Measurements from ENCODE around the gene AFF3. TPM values are rescaled to one million over a fixed set of nuclear protein-coding genes. Genes with fewer than 3 reads are reported as not detected.

Gene AFF3
- total and polyA plus RNA-seq, 2 donors (not counting 1 experiment from before 2014, with no cell fraction given): 0.50 to 2.5 TPM

DNA sequence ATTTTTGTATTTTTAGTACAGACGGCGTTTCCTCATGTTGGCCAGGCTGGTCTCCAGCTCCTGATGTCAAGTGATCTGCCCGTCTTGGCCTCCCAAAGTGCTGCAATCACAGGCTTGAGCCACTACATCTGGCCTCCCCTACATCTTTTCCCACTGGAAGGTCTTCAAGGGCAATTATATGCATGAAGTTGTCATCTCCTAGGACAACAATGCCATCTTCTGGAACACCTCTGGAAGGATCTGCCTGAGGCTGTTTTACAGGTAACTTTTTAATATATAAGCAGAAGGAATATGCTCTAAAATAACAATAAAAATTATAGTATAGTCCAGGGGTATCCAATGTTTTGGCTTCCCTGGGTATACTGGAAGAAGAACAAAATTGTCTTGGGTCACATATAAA, 321.4 kb downstream of the AFF3 start:
- Histone ChIP-seq H2AFZ (ENCODE audit: low read length) (no peak overlapping the region), H3K9ac (ENCODE audit: insufficient read depth, low read length) (no peak overlapping the region), H3K36me3 (ENCODE audit: control insufficient read depth, insufficient read depth, low read length) (no peaks in the 10 kb centered on the region), H4K20me1 (ENCODE audit: control insufficient read depth, extremely low read depth, insufficient read depth, low read length) (no peaks in the 10 kb centered on the region), H3K9me3 (ENCODE audit: control insufficient read depth, insufficient read depth, low read depth, low read length) (no peaks in the 10 kb centered on the region), H3K4me2 (ENCODE audit: extremely low read depth, insufficient read depth, low read length) (no peak overlapping the region), H3K27me3 (ENCODE audit: control insufficient read depth, insufficient read depth, low read length) (no peaks in the 10 kb centered on the region), H3K79me2 (ENCODE audit: control insufficient read depth, insufficient read depth, low read length) (no peaks in the 10 kb centered on the region), H3K4me1 (ENCODE audit: control insufficient read depth, extremely low read depth, insufficient read depth, low read length) (no peaks in the 10 kb centered on the region), H3K4me3 (replicated peaks in 1 of 4; ENCODE audit: control extremely low read depth in 1 of 4, insufficient read depth in 1 of 4, low read depth in 3 of 4, low read length in 4 of 4) (no peak overlapping the region), H3K27ac (ENCODE audit: insufficient read depth, low read length) (no peak overlapping the region)
- DNase-seq (ENCODE audit: low read depth in 2 of 2): no peak
- TF ChIP-seq, protein P1, sequence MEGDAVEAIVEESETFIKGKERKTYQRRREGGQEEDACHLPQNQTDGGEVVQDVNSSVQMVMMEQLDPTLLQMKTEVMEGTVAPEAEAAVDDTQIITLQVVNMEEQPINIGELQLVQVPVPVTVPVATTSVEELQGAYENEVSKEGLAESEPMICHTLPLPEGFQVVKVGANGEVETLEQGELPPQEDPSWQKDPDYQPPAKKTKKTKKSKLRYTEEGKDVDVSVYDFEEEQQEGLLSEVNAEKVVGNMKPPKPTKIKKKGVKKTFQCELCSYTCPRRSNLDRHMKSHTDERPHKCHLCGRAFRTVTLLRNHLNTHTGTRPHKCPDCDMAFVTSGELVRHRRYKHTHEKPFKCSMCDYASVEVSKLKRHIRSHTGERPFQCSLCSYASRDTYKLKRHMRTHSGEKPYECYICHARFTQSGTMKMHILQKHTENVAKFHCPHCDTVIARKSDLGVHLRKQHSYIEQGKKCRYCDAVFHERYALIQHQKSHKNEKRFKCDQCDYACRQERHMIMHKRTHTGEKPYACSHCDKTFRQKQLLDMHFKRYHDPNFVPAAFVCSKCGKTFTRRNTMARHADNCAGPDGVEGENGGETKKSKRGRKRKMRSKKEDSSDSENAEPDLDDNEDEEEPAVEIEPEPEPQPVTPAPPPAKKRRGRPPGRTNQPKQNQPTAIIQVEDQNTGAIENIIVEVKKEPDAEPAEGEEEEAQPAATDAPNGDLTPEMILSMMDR (conservative IDR thresholded peaks at IDR 0.05 in 1 of 2, IDR thresholded peaks at IDR 0.05 in 1 of 2; ENCODE audit: low read depth in 1 of 2, low read length in 2 of 2): no peak
- TF ChIP-seq EZH2 (IDR thresholded peaks at IDR 0.05; ENCODE audit: low read length, missing control alignments): no peak

DNA sequence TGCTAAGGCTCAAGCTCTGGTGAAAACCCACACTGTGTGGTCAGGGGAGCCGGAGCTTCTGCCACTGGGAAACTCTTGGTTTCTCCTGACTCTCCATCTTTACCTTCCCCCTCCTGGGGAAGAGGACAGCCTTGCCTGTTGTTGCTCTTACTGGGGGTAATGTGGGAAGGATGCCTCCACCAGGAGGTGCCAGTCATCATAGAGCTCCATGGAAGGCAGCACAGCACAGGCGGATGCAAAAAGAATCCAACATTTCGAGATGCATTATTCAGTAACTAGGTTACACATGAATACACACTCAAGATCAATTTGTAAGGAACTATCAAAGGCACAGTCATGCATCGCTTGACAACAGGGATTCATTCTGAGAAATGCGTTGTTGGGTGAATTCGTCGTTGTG, 322.6 kb downstream of the AFF3 start:
- no peak overlapping the region for H3K4me2 ChIP-seq (ENCODE audit: extremely low read depth, insufficient read depth, low read length)
- no peaks in the 10 kb centered on the region for H3K4me1 ChIP-seq (ENCODE audit: control insufficient read depth, extremely low read depth, insufficient read depth, low read length)
- H3K27me3 ChIP-seq (ENCODE audit: control insufficient read depth, insufficient read depth, low read length): no peaks in the 10 kb centered on the region
- H2AFZ ChIP-seq (ENCODE audit: low read length): no peak overlapping the region
- no peaks in the 10 kb centered on the region for H4K20me1 ChIP-seq (ENCODE audit: control insufficient read depth, extremely low read depth, insufficient read depth, low read length)
- TF ChIP-seq EZH2 (IDR thresholded peaks at IDR 0.05; ENCODE audit: low read length, missing control alignments): no peak
- TF ChIP-seq, protein P1 (conservative IDR thresholded peaks at IDR 0.05 in 1 of 2, IDR thresholded peaks at IDR 0.05 in 1 of 2; ENCODE audit: low read depth in 1 of 2, low read length in 2 of 2): peak in 1 of 2 donors; percentile 31
- H3K9me3 ChIP-seq (ENCODE audit: control insufficient read depth, insufficient read depth, low read depth, low read length): no peaks in the 10 kb centered on the region
- no peak overlapping the region for H3K9ac ChIP-seq (ENCODE audit: insufficient read depth, low read length)
- H3K79me2 ChIP-seq (ENCODE audit: control insufficient read depth, insufficient read depth, low read length): no peaks in the 10 kb centered on the region
- H3K4me3 ChIP-seq (replicated peaks in 1 of 4; ENCODE audit: control extremely low read depth in 1 of 4, insufficient read depth in 1 of 4, low read depth in 3 of 4, low read length in 4 of 4): no peak overlapping the region
- H3K27ac ChIP-seq (ENCODE audit: insufficient read depth, low read length): no peak overlapping the region
- no peak for DNase-seq (ENCODE audit: low read depth in 2 of 2)
- H3K36me3 ChIP-seq (ENCODE audit: control insufficient read depth, insufficient read depth, low read length): no peaks in the 10 kb centered on the region

DNA sequence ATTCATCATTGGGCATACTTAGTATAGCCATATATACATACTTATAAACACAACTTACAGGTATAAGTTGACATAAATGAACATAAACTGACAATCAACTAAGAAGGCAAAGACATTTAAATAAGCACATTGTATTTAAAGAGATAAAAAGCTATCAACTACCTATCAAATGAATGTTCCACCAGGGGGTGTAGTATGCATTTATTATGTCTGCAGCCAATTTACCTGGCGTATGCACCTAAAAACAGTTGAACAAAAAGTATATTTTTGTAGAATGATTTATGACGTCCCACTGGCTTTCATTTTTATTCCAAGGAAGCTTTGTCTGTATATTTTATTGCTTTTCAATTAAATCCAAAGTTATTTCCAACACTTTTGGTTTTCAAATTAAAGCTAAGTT, 323.5 kb downstream of the AFF3 start:
- peak in 1 of 2 donors; percentile 62 for DNase-seq (ENCODE audit: low read depth in 2 of 2)
- Histone ChIP-seq H3K9me3 (ENCODE audit: control insufficient read depth, insufficient read depth, low read depth, low read length) (no peaks in the 10 kb centered on the region), H3K4me1 (ENCODE audit: control insufficient read depth, extremely low read depth, insufficient read depth, low read length) (no peaks in the 10 kb centered on the region), H3K9ac (ENCODE audit: insufficient read depth, low read length) (no peak overlapping the region), H3K4me2 (ENCODE audit: extremely low read depth, insufficient read depth, low read length) (no peak overlapping the region), H2AFZ (ENCODE audit: low read length) (no peak overlapping the region), H3K27me3 (ENCODE audit: control insufficient read depth, insufficient read depth, low read length) (no peaks in the 10 kb centered on the region), H3K36me3 (ENCODE audit: control insufficient read depth, insufficient read depth, low read length) (no peaks in the 10 kb centered on the region), H4K20me1 (ENCODE audit: control insufficient read depth, extremely low read depth, insufficient read depth, low read length) (no peaks in the 10 kb centered on the region), H3K79me2 (ENCODE audit: control insufficient read depth, insufficient read depth, low read length) (no peaks in the 10 kb centered on the region), H3K27ac (ENCODE audit: insufficient read depth, low read length) (no peak overlapping the region), H3K4me3 (replicated peaks in 1 of 4; ENCODE audit: control extremely low read depth in 1 of 4, insufficient read depth in 1 of 4, low read depth in 3 of 4, low read length in 4 of 4) (no peak overlapping the region)
- TF ChIP-seq EZH2 (IDR thresholded peaks at IDR 0.05; ENCODE audit: low read length, missing control alignments): no peak
- TF ChIP-seq, protein P1 (conservative IDR thresholded peaks at IDR 0.05 in 1 of 2, IDR thresholded peaks at IDR 0.05 in 1 of 2; ENCODE audit: low read depth in 1 of 2, low read length in 2 of 2): peak; percentile 9 to 25

All from fibroblast of lung (primary cell).